IMR-90 (cell line): ENCODE results near the gene NMBR.
"Not testable (repeated sequence)": the region's sequence is repeated elsewhere in the genome, so short reads cannot be mapped to it uniquely, and the experiment has no call there.

Source experiments
- CEBPB ChIP-seq: IDR thresholded peaks from 2 replicates; pipeline ENCODE4 v1.6.1; 2012; ENCODE audit warnings: low read depth, low read length, improper control_type of control experiment
- CHD1 ChIP-seq: IDR thresholded peaks from 2 replicates; pipeline ENCODE4 v1.6.1; 2012; ENCODE audit warnings: low read depth, low read length, improper control_type of control experiment
- CTCF ChIP-seq: conservative IDR thresholded peaks from 2 replicates; pipeline ENCODE4 v1.5.1; 2012; ENCODE audit warnings: mild to moderate bottlenecking, low read depth, low read length, improper control_type of control experiment
- ELK1 ChIP-seq: fragments of 150-350 bp; IDR thresholded peaks from 2 replicates; pipeline ENCODE4 v1.6.1; 2016; ENCODE audit warnings: low read depth, mild to moderate bottlenecking, low read length, moderate library complexity, borderline replicate concordance
- MAZ ChIP-seq: IDR thresholded peaks from 2 replicates; pipeline ENCODE4 v1.6.1; 2012; ENCODE audit warnings: low read depth, mild to moderate bottlenecking, low read length, improper control_type of control experiment, moderate library complexity, borderline replicate concordance
- MXI1 ChIP-seq: IDR thresholded peaks from 2 replicates; pipeline ENCODE4 v1.6.1; 2012; ENCODE audit warnings: low read depth, mild to moderate bottlenecking, low read length, moderate library complexity, borderline replicate concordance
- POLR2A ChIP-seq: IDR thresholded peaks from 2 replicates; pipeline ENCODE4 v1.6.1; 2012; ENCODE audit warnings: mild to moderate bottlenecking, low read depth, low read length
- RAD21 ChIP-seq: IDR thresholded peaks from 2 replicates; pipeline ENCODE4 v1.6.1; 2012; ENCODE audit warnings: low read length, improper control_type of control experiment
- RCOR1 ChIP-seq: IDR thresholded peaks from 2 replicates; pipeline ENCODE4 v1.6.1; 2012; ENCODE audit warnings: mild to moderate bottlenecking, low read length, improper control_type of control experiment; ENCODE audit not compliant: insufficient replicate concordance
- RFX5 ChIP-seq: IDR thresholded peaks from 2 replicates; pipeline ENCODE4 v1.8.0; 2012; ENCODE audit warnings: low read depth, mild to moderate bottlenecking, low read length, moderate library complexity
- SMC3 ChIP-seq: fragments of 150-350 bp; IDR thresholded peaks from 2 replicates; pipeline ENCODE4 v1.6.1; 2016; ENCODE audit warnings: low read depth, mild to moderate bottlenecking, antibody characterized with exemption, low read length, moderate library complexity
- USF2 ChIP-seq: fragments of 150-350 bp; IDR thresholded peaks from 2 replicates; pipeline ENCODE4 v1.6.1; 2017; ENCODE audit warnings: mild to moderate bottlenecking, antibody characterized with exemption, low read length, low read depth

- not testable (repeated sequence) for TF ChIP-seq MXI1, CTCF, CEBPB, ELK1, POLR2A, MAZ, SMC3, USF2, RFX5, RAD21, CHD1, RCOR1
These were observed 41.4 kb upstream of the NMBR start for GRCh38 chr6:142188341-142188740.
